GM21423 (cell line): Measurements from ENCODE around the gene ASB16.
"Not testable (repeated sequence)": the region's sequence is repeated elsewhere in the genome, so short reads cannot be mapped to it uniquely, and the experiment has no call there.

Experiments used
- ATAC-seq: cut with Tn5 transposase; IDR thresholded peaks from one replicate; pipeline ENCODE4 v1.9.1; 2021; ENCODE audit warnings: mild to moderate bottlenecking, moderate library complexity; ENCODE audit not compliant: unreplicated experiment

Gene ASB16, protein sequence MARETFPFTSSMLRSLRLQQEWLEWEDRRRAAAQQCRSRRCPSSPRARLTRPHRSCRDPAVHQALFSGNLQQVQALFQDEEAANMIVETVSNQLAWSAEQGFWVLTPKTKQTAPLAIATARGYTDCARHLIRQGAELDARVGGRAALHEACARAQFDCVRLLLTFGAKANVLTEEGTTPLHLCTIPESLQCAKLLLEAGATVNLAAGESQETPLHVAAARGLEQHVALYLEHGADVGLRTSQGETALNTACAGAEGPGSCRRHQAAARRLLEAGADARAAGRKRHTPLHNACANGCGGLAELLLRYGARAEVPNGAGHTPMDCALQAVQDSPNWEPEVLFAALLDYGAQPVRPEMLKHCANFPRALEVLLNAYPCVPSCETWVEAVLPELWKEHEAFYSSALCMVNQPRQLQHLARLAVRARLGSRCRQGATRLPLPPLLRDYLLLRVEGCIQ

DNA sequence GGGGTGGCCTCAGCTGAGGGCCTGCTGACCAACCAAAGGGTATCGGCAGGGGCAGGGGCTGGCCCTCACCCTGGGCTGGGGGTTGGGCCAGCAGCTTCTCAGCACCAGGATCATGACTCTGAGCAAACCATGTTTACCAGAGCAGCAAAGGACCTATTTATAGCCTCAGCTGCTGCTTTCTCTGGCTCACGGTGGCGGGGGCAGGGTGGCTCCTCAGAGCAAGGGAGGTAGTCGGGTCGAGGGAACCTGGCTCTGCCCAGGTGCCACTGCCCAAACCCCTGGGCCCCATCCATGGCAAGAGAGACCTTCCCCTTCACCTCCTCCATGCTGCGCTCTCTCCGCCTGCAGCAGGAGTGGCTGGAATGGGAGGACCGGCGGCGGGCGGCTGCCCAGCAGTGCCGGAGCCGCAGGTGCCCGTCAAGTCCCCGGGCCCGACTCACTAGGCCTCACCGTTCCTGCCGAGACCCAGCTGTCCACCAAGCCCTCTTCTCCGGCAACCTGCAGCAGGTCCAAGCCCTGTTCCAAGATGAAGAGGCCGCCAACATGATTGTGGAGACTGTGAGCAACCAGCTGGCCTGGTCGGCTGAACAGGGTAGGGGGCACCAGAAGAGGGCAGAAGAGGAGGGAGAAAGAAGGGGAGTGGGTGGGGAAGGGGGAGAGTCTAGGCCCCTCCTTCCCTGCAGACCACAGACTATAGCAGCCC is at the start of gene ASB16:
Gene ASB16, plus strand, starts transcription at position 206 of the 703 bp plus-strand sequence. Its CDS starts 86 bp downstream, at position 292.
- ATAC-seq: no peak

DNA sequence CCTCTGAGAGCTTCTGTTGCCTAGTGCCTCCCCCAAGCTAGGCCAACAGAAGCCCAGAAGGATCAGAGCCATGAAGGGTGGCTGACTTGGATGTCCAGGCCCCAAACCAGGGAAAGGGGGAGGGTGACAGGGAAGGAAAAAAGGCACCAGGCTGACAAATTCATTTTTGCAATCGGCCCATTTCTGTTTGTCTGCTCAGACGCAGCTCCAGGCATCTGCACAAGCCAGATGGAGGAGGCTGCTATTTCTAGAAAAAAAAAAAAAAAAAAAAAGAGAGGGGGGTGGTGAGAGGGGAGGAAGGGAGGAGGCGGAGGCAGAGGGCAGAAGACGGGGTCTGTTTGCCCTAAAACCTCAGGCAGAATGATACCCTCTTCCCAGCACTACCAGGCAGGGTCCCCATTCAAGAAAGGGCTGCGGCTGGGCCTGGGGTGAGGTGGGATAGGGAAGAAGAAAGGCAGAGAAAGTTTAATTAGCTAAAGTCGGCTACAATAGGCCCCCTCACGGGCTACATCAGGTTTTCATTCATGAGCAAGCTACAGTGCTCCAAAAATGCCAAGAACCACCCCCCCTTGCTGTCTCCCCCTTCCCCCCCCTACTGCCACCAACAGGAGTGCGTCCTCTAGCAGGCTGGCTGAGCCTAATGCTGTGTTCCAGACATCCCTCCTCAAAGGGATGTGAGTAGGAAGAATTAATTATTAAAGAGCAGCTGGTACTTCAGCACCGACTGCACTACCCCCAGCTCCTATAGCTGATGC is 49.5 kb upstream of the ASB16 start:
- ATAC-seq: no peak

DNA sequence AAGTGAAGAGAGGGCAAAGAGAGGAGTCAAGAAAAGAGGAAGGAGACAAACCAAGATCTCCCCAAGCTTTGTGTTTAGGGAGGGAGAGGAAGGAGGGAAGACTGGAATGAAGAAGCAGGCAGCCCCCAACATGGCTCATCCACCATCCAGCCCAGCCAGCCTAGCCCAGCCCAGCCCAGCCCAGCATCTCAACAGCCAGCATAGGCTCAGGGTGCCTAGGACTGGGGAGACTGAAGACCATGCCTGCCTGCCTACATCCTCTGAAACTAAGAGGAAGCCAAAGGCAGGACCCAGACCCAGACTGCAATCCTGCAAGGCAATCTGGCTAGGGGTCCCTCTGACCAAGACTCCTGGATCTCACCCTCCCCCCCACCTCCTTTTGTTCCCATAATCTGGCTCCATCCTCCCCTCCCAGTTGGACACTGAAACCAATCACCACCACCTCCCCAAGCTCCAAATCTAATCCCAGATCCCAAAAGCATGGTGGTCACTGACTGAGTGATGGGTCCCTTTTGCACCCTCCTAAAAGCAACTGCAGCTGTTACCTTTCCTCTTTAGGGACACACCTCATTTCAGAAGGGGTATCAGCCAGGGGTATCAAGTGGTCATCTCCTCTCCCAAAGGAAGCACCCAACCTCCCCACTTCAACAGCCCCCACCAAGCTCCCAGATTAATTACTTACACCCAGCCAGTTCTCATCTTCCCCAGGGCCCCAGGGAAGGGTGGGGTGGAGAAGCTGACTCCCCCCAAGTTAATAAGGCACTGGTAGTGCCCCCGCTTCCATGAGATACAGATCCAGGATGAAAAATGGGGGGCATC is 48.3 kb upstream of the ASB16 start:
- ATAC-seq: no peak

DNA sequence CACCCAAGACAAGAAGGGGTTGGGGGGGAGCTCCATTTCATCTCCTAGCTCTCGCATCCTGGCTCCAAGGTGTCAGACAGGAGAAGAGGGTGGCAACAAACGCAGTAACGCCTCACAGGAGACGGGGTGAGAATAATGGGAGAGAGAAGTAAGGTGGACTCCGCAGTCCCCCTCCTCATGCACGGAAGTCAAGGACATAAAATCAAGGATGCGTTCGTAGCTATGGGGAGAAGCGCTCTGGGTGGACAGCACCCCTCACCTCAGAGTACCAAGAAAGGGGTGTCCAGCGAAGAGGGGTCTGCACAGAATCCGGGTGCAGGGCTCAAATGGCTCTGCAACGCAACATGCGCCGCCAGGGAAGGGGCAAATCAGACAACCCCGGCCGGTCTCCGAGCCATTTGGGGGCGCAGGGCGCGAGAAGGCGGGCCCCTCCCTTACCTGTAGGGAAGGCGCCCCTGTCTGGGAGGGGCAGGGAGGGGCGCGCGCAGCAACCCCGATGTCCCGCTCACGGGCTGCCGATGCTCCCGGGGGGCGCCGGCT is 47.6 kb upstream of the ASB16 start:
- ATAC-seq: peak; percentile 7

DNA sequence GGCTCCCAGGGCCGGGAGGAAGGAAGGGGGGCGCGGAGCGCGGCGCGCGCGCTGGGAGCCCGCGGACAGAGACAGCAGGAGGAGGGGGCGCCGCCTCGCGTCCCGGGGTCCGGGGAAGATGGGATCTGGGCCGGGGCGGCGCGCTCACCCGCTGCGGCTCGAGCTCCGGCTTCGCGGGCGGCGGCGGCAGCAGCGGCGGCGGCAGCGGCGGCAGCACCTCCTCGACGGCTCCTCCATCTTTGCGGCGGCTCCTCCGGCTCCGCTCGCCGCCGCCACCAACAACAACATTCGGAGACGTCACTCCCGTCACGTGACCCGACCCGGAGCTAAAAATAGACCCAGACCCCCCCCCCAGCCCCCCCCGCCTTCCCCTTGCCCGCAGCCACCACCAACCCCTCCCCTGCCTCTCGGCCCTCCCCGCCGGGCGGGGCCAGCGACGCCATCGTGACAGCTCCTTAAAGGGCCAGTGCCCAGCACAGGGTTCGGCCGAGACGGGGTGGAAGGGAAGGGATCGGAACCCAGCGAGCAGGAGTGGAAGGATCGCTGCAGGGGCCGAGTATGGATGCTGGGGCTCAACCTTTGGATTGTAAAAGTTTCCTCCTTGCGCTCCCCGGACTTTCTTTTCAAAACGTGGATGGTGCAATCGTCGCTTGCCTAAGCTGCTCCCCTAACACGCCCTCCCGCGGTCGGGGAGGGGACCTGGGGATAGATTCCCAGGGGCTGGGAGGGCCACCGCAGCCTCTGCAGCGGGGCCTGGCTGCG is 47.0 kb upstream of the ASB16 start, which contains the start of gene HDAC5:
Gene HDAC5, minus strand, starts transcription at position 286 of the 762 bp plus-strand sequence. CDS start 6,126 bp downstream, outside the sequence.
- peak; percentile 93 for ATAC-seq

DNA sequence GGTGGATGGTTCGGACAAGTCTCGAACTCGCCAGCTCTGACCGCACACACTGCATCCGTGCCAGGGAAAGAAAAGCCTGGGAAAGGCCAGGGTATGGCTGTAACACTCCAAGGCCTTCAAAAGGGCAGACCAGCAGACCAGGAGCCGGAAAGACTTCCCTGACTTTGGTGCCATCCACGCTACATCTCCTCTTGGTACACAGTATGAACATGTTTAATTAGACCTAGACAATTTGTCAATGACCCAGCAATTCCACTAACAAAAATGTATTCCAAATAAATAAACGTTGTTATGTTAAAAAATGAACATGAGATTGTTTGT is 46.4 kb upstream of the ASB16 start:
- ATAC-seq: no peak

DNA sequence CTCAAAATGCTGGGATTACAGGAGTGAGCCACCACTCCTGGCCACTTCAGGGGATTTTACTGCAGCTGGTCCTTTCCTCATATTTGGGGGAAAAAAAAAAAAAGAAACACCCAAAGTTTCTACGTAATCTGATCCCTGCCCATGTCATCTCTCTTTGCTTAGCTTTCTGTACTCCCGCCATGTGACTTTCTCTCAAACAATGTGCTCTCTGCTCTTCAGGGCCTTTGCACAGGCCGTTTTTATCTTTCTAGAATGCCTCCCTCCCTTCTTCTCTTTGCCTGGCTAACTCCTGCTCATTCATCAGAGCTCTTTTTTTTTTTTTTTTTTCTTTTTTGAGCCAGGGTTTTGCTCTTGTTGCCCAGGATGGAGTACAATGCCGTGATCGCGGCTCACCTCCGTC is 42.1 kb upstream of the ASB16 start:
- no peak for ATAC-seq

DNA sequence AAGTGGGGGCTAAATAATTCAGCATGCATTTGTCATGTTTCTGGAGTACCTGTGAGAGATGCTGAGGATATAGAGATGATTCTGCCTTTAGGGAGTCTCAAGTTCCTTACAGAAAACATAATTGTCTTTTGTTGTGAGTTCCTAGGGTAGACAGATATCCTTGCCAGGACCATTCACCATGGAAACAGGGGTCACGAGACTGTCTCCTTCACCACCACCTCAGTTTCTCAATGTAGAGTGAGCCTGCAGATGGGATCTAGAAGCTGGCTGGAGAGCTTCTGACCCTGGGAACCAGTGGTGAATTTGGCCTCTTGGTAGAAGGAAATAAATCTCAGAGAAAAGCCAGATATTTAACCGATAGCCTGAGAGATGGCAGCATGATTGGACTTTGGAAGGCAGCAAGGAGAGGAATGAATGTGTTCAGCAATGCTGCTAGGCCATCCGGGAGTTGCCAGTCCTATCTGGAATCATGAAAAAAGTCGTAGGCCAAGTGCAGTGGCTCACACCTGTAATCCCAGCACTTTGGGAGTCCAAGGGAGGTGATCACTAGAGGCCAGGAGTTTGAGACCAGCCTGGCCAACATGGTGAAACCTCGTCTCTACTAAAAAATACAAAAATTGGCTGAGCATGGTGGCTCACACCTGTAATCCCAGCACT is 39.7 kb upstream of the ASB16 start:
- ATAC-seq: no peak

DNA sequence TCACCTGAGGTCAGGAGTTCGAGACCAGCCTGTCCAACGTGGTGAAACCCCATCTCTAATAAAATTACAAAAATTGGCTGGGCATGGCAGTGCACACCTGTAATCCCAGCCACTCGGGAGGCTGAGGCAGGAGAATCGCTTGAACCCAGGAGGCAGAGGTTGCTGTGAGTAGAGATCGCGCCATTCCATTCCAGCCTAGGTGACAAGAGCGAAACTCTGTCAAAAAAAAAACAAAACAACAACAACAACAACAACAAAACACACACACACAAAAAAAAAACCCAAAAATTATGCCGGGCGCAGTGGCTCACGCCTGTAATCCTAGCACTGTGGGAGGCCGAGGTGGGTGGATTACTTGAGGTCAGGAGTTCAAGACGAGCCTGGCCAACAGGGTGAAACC is 39.1 kb upstream of the ASB16 start:
- not testable (repeated sequence) for ATAC-seq

DNA sequence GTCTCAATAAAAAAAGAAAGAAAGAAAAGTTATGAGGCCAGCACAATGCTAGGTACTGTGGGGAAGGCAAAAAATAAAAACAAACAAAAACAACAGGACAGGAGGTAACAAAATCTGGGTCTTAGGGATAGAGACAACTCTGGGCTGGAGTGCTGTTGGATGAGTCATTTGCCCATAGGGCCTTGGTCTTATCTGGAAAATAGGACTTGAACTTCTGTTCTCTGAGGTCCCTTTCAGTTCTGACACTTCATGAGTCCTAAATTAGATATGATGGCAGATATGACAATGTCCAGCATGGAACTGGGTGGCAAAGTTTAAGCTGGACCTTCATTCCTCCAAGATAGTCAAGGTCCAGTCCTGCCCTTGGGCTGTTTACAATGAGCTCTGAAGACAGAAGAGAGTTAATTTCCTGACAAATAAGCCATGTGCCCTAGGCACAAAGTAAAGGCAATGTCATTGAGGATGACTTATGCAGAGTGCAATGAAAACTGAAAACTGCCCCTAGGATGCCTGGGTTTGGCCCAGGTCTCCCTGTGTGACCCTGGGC is 38.2 kb upstream of the ASB16 start:
- no peak for ATAC-seq

DNA sequence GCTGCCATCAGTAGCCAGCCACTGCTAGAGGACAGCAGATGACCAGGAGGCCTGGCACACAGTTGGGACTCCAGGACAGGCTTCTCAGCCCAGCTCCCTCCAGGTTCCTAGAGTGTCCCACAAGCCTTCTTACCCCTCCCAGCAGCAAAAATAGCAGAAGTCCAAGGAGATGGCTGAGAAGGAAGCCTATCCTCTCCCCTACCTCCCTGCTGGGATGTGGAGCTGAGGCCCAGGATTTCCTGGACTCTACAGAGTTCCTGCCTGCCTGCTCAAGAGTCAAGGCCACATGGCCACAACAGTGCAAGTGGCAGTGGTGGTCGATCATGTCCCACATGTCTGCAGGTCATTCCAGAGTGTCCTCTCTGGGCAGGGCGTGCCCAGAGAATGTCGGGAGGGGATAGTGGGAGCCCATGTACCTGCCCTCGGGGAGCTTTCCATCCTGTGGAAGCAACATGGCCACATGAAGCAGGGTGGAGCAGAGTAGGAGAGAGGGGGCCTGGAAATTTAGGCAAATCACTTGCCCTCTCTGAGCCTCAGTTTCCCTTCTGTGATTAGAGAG is 36.5 kb upstream of the ASB16 start:
- no peak for ATAC-seq

DNA sequence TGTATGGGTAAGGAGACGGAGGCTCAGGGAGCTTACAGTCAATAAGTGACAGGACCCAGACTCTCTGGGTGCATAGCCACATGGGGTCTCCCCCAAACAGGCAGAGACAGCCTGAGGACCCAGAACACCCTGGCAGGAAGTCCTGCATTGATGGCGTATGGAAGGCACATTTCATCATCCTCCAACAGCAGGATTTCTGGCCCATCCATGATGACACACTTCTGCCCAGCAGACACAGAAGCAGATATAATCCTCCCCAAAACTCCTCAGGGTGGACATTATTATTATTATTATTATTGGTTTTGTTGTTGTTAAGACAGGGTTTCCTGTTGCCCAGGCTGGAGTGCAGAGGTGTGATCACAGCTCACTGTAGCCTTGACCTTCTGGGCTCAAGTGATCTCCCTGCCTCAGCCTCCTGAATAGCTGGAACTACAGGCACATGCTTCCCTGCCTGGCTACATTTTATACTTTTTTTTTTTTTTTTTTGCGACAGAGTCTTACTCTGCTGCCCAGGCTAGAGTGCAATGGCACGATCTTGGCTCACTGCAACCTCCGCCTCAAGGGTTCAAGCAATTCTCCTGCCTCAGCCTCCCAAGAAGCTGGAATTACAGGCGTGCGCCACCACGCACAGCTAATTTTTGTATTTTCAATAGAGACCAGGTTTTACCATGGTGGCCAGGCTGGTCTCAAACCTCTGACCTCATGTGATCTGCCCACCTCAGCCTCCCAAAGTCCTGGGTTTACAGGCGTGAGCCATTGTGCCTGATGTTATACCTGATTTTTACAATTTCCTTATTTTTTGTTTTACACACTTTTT is 35.5 kb upstream of the ASB16 start:
- ATAC-seq: no peak

DNA sequence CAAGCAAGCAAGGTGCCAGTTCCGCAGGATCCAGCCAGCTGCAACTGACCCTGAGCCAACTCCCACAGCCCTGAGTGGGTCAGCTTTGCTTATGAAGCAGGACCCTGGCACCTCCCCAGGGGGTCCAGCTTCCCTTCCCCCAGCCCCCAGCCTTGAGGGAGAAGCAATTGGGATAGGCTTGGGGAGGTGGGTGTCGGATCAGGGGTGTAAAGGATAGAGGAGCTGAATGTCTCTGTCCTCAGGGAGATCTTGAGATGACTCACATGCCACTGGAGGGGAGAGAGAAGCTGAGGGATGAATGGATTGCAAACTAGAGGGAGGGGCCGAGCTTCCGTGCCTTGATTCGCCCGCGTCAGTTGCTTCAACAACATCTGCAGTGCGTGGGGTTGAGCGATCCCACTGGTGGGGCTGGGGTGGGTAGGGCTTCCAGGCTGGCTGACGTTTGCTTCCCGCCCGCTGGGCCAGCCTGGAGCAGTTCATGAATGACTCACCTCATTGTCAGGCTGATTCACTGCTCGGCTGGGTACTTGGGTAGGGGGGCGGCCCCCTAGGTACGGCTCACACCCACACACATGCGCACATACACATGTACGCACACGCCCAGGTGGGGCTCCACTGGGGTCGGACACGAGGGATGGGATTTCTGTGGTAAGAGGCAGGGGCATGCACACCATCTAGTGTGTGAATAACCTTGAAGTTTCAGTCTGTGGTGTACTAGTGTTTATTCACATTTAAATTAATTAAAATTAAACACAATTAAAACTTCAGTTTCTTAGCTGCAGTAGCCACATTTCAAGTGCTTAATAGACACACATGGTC is 32.4 kb upstream of the ASB16 start:
- ATAC-seq: no peak

DNA sequence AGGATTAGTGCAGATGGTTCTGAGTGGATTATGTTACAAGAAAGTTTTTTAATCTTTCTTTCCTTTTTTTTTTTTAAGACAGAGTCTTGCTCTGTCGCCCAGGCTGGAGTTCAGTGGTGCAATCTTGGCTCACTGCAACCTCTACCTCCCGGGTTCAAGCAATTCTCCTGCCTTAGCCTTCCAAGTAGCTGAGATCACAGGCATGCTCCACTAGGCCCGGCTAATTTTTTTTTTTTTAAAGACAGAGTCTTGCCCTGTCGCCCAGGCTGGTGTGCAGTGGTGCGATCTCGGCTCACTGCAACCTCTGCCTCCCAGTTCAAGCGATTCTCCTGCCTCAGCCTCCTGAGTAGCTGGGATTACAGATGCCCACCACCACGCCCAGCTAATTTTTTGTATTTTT is 26.6 kb upstream of the ASB16 start:
- not testable (repeated sequence) for ATAC-seq

DNA sequence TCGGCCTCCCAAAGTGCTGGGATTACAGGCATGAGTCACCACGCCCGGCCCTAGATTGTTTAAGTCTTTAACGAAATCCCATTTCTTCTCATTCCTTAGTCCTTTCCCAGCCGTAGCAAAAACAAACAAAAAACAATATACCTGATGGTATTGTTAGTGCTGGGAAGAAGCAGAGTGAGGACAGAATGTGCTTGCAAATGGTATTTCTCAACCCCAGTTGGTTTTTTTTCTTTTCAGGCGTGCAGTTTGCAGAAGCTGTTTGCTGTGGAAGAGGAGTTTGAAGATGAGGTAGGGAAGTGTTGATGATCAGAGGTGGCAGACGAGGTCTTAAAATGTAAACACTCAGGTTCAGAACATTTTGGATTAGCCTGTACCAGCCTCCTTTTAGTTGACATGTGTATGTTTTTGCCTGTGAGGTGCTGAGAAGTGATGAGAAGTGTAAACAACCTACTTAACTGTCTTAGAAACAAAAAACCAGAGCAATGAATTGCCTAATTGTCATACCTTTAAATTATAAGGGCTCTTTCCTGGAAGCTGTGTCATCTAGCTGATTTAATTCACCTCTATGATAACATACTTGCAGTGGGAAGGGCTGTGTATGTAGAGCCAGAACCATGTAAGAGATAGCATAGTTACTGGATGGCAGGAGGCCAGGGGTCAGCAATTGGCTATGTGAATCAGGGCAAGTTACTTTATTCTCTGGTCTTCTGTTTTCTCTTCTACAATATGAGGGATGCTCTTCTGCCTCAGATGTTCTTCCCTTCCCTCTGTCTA is 25.4 kb upstream of the ASB16 start:
- ATAC-seq: no peak
